Measurements from ENCODE around the gene ANKRD16. TPM values are rescaled to one million over a fixed set of nuclear protein-coding genes. Genes with fewer than 3 reads are reported as not detected.

The ANKRD16 gene
- total RNA-seq, 4 donors from 2014 or later: 9.0 to 23.3 (median 16.6) TPM

- H3K4me3 ChIP-seq (ENCODE audit: low read depth, poor library complexity, severe bottlenecking): no peak overlapping the region
- peak in 1 of 2 donors; percentile 17 for DNase-seq (ENCODE audit: low spot score in 2 of 2)
- TF ChIP-seq CTCF (IDR thresholded peaks at IDR 0.05) (no peak), POLR2A (IDR thresholded peaks at IDR 0.05) (no peak)
- intact Hi-C loops (cut with DNase I; ENCODE audit: low total_unique reads): no loop called here
- 88 to 89% methylated on average over 4 of the region's 4 CpGs for WGBS, 2 donors
Observed at GRCh38 chr10:5817322-5818047, 72.2 kb downstream of the ANKRD16 start.

- TF ChIP-seq POLR2A (IDR thresholded peaks at IDR 0.05) (no peak), CTCF (IDR thresholded peaks at IDR 0.05) (no peak)
- DNase-seq (ENCODE audit: low spot score in 2 of 2): no peak
- no peak overlapping the region for H3K4me3 ChIP-seq (ENCODE audit: low read depth, poor library complexity, severe bottlenecking)
- intact Hi-C loops (cut with DNase I; ENCODE audit: low total_unique reads): no loop called here
Observed at GRCh38 chr10:5816170-5816569, 73.5 kb downstream of the ANKRD16 start.

- peak in 1 of 2 donors; percentile 76 for DNase-seq (ENCODE audit: low spot score in 2 of 2)
- WGBS, 2 donors: 21 to 22% methylated on average over 12 of the region's 12 CpGs
- no peak for TF ChIP-seq CTCF (IDR thresholded peaks at IDR 0.05)
- TF ChIP-seq POLR2A (IDR thresholded peaks at IDR 0.05): no peak
- intact Hi-C loops (cut with DNase I; ENCODE audit: low total_unique reads): no loop called here
- peak overlapping the region; percentile 56 for H3K4me3 ChIP-seq (ENCODE audit: low read depth, poor library complexity, severe bottlenecking)
Observed at GRCh38 chr10:5814110-5815107, 75.3 kb downstream of the ANKRD16 start.

DNA sequence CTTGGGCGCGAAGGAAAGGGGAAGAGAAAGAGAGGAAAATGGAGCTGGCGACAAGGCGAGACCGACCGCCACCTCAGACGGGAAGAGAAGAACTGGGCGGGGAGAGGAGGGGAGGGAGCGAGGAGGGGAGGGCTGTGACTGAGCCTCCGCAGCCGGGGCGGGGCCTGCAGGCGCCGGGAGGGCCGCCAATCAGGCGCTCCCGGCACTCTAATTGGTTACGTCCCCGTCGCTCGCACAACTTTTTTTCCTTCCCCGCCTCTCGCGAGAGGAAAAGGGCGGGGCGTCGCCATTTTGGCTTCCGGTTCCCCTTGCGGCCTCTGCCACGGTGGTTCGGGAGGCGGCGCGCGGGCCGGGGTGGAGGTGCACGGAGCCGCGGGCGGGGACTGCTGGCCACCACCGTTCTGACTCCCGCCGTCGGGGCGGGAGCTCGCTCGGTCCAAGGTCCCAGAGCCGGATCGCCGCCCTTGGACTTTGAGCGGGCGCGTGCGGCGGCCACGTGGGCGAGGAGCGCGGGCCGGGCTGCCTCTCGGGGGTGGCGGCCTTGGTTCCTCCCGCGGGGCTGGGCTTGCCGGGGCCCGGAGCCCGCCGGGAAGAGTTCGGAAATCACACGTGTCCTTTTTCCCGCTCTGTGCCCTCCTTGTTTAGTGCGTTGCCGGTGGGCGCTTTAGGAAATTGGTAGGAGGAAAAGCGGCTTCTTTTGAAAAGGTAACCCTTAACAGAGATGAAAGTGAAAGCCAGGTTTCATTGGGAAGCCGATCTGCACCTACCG lies 76.2 kb downstream of the ANKRD16 start, which contains the start of gene GDI2:
TSS of gene GDI2 (minus strand) at position 94 of the 769 bp plus-strand sequence. CDS start 176 bp downstream, outside the sequence.
- peak within 1 kb of the TSS; percentile 95 for H3K4me3 ChIP-seq (ENCODE audit: low read depth, poor library complexity, severe bottlenecking)
- 2% methylated on average over 44 to 50 of the region's 77 CpGs for WGBS, 2 donors
- TF ChIP-seq POLR2A (IDR thresholded peaks at IDR 0.05) (no peak), CTCF (IDR thresholded peaks at IDR 0.05) (no peak)
- intact Hi-C loops (cut with DNase I; ENCODE audit: low total_unique reads): no loop called here
- DNase-seq (ENCODE audit: low spot score in 2 of 2): peak; percentile 95 to 99

DNA sequence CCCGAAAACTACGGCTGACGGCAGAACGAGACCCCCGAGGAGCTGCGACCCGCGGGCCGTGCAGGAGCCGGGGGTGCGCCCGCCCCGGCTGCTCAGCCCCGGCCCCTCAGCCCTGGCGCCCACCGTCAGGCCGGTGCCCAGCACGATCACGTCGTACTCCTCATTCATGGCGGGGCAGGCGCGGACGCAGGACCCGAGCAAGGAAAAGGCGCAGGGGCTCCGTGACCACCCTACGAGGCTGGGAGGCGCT lies 76.7 kb downstream of the ANKRD16 start:
- DNase-seq (ENCODE audit: low spot score in 2 of 2): no peak
- intact Hi-C loops (cut with DNase I; ENCODE audit: low total_unique reads): no loop called here
- no peak for TF ChIP-seq CTCF (IDR thresholded peaks at IDR 0.05)
- TF ChIP-seq POLR2A (IDR thresholded peaks at IDR 0.05): peak in 1 of 2 donors; percentile 62
- H3K4me3 ChIP-seq (ENCODE audit: low read depth, poor library complexity, severe bottlenecking): peak overlapping the region; percentile 95
- 1% methylated on average over 14 to 15 of the region's 29 CpGs for WGBS, 2 donors
